Sigmoid colon (tissue), 7 donors: ENCODE results near the gene PGS1. TPM values are rescaled to one million over a fixed set of nuclear protein-coding genes. Genes with fewer than 3 reads are reported as not detected.

Source experiments
- DNase-seq: peaks from one replicate; pipeline ENCODE4 v3.0.0-alpha.2; 2019
- H3K27ac ChIP-seq, 4 donors: fragments of 200-600 bp; sonication (generic); one replicate each; pipeline ENCODE4 v1.5.1; 2016 to 2019; ENCODE audit warnings: mild to moderate bottlenecking in 1 of 4
- H3K27me3 ChIP-seq, 3 donors: fragments of 200-600 bp; sonication (generic); one replicate each; pipeline ENCODE4 v1.5.1; 2019; ENCODE audit warnings: mild to moderate bottlenecking in 1 of 3
- H3K36me3 ChIP-seq, 4 donors: fragments of 200-600 bp; sonication (generic); one replicate each; pipeline ENCODE4 v1.5.1; 2016 to 2019
- H3K4me1 ChIP-seq, 4 donors: fragments of 200-600 bp; sonication (generic); one replicate each; pipeline ENCODE4 v1.5.1; 2017 to 2019
- H3K4me3 ChIP-seq, 4 donors: fragments of 200-600 bp; sonication (generic); one replicate each; pipeline ENCODE4 v1.5.1; 2017 to 2019; ENCODE audit warnings: mild to moderate bottlenecking in 2 of 4, moderate library complexity in 1 of 4
- H3K9me3 ChIP-seq, 4 donors: fragments of 200-600 bp in 3 of 4; sonication (generic) in 3 of 4; one replicate each; pipeline versions ENCODE4 v1.5.1 to v1.6.1; 2013 to 2019
- CTCF ChIP-seq, 4 experiments: fragments of 450-650 bp in 3 of 4; fragments of 200-600 bp in 1 of 4; IDR thresholded peaks; one replicate each; pipeline ENCODE4 v1.5.1; 2016 to 2019; ENCODE audit warnings: antibody characterized with exemption in 4 of 4, mild to moderate bottlenecking in 3 of 4, moderate library complexity in 2 of 4
- EP300 ChIP-seq, 4 donors: sonication (generic); formaldehyde crosslinking; IDR thresholded peaks; one replicate each; pipeline ENCODE4 v1.6.1; 2017; ENCODE audit warnings: antibody characterized with exemption in 4 of 4
- POLR2A ChIP-seq, 2 donors: fragments of 450-650 bp; IDR thresholded peaks; one replicate each; pipeline ENCODE4 v1.6.1; 2016; ENCODE audit warnings: antibody characterized with exemption in 2 of 2, mild to moderate bottlenecking in 2 of 2, moderate library complexity in 2 of 2
- POLR2AphosphoS5 ChIP-seq, 4 donors: sonication (generic); formaldehyde crosslinking; IDR thresholded peaks; one replicate each; pipeline ENCODE4 v1.6.1; 2017; ENCODE audit warnings: antibody characterized with exemption in 4 of 4
- WGBS, 2 donors: extraction: QIAGEN DNeasy Blood & Tissue Kit; methylation state at CpG; one replicate each; pipeline ENCODE4 v1.1.7; 2013; 5-methylcytosine and 5-hydroxymethylcytosine counted together
- intact Hi-C: fragments of 100-400 bp; cut with DNase I; formaldehyde crosslinking; loops from one replicate; pipeline ENCODE4 v1.15.1; 2023
- polyA plus RNA-seq, 3 donors: library from polyadenylated mRNA; stranded (reverse); fragments of 200-250 nt; gene quantifications; one replicate each; pipeline ENCODE4 v1.2.3, GENCODE V29; 2013
- total RNA-seq, 4 donors: library from RNA; depleted of rRNA; stranded (reverse); fragments of >200 nt; gene quantifications; one replicate each; pipeline ENCODE4 v1.1.0, GENCODE V29; 2016
- donor health status: healthy with polysubstance abuse.
- donor health status: Bipolar disorder and iron deficiency.
- donor health status: healthy.

The PGS1 gene
- total and polyA plus RNA-seq, 7 donors = 9.9 to 36.9 (median 28.6) TPM

DNA sequence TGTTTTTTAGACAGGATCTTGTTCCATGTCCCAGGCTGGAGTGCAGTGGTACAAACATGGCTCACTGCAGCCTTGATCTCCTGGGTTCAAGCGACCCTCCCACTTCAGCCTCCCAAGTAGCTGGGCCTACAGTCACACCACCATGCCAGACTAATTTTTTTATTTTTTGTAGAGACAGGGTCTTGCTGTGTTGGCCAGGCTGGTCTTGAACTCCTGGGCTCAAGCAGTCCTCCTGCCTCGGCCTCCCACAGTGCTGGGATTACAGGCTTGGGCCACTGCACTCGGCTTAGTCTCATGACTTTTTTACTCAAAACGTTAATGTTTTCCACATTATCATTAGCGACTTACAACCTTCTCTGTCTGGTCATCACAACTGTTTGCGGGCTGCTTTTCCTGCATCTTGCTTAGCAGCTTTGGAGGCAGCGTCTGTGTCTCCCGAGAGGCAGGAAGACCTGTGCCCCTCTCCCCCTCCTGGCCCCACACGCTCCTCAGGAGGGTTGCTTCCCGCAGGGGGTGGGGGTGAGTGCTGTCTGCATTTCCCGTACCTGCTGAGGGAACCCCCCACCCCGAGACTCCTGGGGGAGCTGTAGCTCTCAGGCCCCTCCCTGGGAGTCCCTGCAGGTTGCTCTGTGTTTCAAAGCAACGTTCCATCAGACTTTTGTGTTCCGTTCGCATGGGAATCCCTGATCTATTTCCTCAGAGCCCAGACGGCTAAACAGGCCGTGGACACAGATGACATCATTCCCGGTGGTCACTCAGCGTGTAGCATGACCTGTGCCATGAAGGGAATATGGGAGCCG, 52.6 kb downstream of the PGS1 start:
- WGBS, 2 donors = 60 to 73% methylated on average over 20 of the region's 20 CpGs
- Histone ChIP-seq H3K9me3 (no peaks in the 10 kb centered on the region), H3K36me3 (peaks cover 0 to 21% (median 6%) of the 10 kb centered on the region in 4 donors), H3K4me3 (no peak overlapping the region), H3K27ac (no peak overlapping the region), H3K27me3 (peaks cover 0 to 18% (median 0%) of the 10 kb centered on the region in 3 donors), H3K4me1 (peaks cover 0 to 15% (median 7%) of the 10 kb centered on the region in 4 donors)
- intact Hi-C loops = no loop called here
- no peak for TF ChIP-seq POLR2A (IDR thresholded peaks at IDR 0.05)
- no peak for TF ChIP-seq POLR2AphosphoS5 (IDR thresholded peaks at IDR 0.05)
- DNase-seq = no peak

GRCh38 chr17:78431692-78431958, 53.2 kb downstream of the PGS1 start:
- TF ChIP-seq CTCF (IDR thresholded peaks at IDR 0.05) = no peak
- no peak for TF ChIP-seq POLR2AphosphoS5 (IDR thresholded peaks at IDR 0.05)
- TF ChIP-seq EP300 (IDR thresholded peaks at IDR 0.05) = no peak
- TF ChIP-seq POLR2A (IDR thresholded peaks at IDR 0.05) = no peak
- H3K9me3 ChIP-seq = no peaks in the 10 kb centered on the region
- peaks cover 0 to 15% (median 3%) of the 10 kb centered on the region in 4 donors for H3K36me3 ChIP-seq
- 89 to 92% methylated on average over 11 of the region's 11 CpGs for WGBS, 2 donors
- peaks cover 0 to 23% (median 0%) of the 10 kb centered on the region in 3 donors for H3K27me3 ChIP-seq
- H3K4me3 ChIP-seq = no peak overlapping the region
- H3K4me1 ChIP-seq = peaks cover 0 to 15% (median 7%) of the 10 kb centered on the region in 4 donors
- no peak overlapping the region for H3K27ac ChIP-seq
- intact Hi-C loops = no loop called here
- DNase-seq = no peak

- no peak overlapping the region for H3K4me3 ChIP-seq
- WGBS, 2 donors = 58 to 78% methylated on average over 21 of the region's 21 CpGs
- H3K4me1 ChIP-seq = peaks cover 0 to 15% (median 7%) of the 10 kb centered on the region in 4 donors
- H3K27me3 ChIP-seq = peaks cover 0 to 30% (median 5%) of the 10 kb centered on the region in 3 donors
- H3K27ac ChIP-seq = no peak overlapping the region
- H3K36me3 ChIP-seq = peaks cover 0 to 12% (median 2%) of the 10 kb centered on the region in 4 donors
- intact Hi-C loops = no loop called here
- DNase-seq = no peak
- H3K9me3 ChIP-seq = no peaks in the 10 kb centered on the region
- TF ChIP-seq POLR2A (IDR thresholded peaks at IDR 0.05) (no peak), CTCF (IDR thresholded peaks at IDR 0.05) (no peak), EP300 (IDR thresholded peaks at IDR 0.05) (no peak), POLR2AphosphoS5 (IDR thresholded peaks at IDR 0.05) (no peak)
These were observed 54.0 kb downstream of the PGS1 start for GRCh38 chr17:78432226-78433012.

GRCh38 chr17:78433013-78433727, 54.7 kb downstream of the PGS1 start:
- DNase-seq = no peak
- Histone ChIP-seq H3K36me3 (peaks cover 0 to 9% (median 2%) of the 10 kb centered on the region in 4 donors), H3K4me1 (peaks cover 0 to 15% (median 7%) of the 10 kb centered on the region in 4 donors), H3K4me3 (no peak overlapping the region), H3K9me3 (no peaks in the 10 kb centered on the region), H3K27ac (no peak overlapping the region), H3K27me3 (peaks cover 3 to 37% (median 12%) of the 10 kb centered on the region in 3 donors)
- WGBS, 2 donors = 45 to 77% methylated on average over 20 of the region's 20 CpGs
- intact Hi-C loops = no loop called here
- no peak for TF ChIP-seq EP300 (IDR thresholded peaks at IDR 0.05)
- no peak for TF ChIP-seq CTCF (IDR thresholded peaks at IDR 0.05)
- TF ChIP-seq POLR2AphosphoS5 (IDR thresholded peaks at IDR 0.05) = no peak
- no peak for TF ChIP-seq POLR2A (IDR thresholded peaks at IDR 0.05)
